Measurements from ENCODE around the gene GLB1L.

Gene GLB1L

DNA sequence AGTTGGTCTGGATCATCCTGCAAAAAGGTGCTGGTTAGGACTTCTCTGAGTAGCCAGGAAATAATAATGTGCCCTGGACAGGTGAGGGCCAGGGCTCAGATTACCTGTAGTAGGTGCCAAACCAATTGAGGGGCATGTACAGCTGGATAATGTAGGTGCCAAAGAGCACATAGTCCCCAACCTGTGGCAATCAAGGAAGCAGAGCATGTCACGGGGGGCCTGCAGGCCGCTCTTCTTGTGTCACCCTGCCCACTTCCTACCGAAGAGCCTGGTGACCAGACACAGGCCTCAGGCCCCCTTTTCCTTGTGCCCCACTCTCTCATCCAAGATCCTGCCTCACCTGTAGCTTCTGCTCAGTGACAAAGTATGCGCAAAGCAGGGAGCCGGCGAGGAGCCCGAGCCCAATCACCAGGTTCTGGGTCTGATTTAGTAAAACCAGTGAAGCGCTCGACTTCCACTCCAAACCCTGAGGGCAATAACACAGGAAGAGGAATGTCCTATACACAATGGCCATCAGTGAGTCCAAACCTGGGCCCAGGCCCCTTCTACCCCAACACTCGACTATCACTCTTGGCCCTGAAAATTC, 31.7 kb downstream of the GLB1L start:
- no peak overlapping the region for H3K27ac ChIP-seq
- TF ChIP-seq, protein P1, sequence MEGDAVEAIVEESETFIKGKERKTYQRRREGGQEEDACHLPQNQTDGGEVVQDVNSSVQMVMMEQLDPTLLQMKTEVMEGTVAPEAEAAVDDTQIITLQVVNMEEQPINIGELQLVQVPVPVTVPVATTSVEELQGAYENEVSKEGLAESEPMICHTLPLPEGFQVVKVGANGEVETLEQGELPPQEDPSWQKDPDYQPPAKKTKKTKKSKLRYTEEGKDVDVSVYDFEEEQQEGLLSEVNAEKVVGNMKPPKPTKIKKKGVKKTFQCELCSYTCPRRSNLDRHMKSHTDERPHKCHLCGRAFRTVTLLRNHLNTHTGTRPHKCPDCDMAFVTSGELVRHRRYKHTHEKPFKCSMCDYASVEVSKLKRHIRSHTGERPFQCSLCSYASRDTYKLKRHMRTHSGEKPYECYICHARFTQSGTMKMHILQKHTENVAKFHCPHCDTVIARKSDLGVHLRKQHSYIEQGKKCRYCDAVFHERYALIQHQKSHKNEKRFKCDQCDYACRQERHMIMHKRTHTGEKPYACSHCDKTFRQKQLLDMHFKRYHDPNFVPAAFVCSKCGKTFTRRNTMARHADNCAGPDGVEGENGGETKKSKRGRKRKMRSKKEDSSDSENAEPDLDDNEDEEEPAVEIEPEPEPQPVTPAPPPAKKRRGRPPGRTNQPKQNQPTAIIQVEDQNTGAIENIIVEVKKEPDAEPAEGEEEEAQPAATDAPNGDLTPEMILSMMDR (IDR thresholded peaks at IDR 0.05), result no peak
- no peak for TF ChIP-seq ZFX (IDR thresholded peaks at IDR 0.05; ENCODE audit: borderline replicate concordance)

DNA sequence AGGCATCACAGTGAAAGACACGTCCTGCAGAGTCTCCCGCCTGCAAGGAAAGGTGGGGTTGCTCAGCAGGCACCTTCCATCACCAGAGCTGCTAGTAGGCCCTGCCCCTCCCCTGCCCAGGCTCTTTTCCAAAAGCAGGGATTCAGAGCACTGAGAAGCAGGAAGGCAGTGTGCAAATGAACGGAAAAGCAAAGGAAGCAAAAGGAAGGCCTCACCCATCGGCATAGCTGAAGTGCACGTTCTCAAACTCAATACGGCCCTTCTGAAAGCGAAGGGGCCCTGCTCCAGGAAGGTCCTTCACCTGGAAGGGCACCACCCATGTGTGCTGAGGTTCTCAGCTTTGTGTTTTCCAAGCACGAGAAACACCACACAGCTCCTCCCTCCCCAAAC, 32.2 kb downstream of the GLB1L start:
- H3K27ac ChIP-seq, result no peak overlapping the region
- TF ChIP-seq ZFX (IDR thresholded peaks at IDR 0.05; ENCODE audit: borderline replicate concordance), result no peak
- TF ChIP-seq, protein P1 (IDR thresholded peaks at IDR 0.05), result no peak

DNA sequence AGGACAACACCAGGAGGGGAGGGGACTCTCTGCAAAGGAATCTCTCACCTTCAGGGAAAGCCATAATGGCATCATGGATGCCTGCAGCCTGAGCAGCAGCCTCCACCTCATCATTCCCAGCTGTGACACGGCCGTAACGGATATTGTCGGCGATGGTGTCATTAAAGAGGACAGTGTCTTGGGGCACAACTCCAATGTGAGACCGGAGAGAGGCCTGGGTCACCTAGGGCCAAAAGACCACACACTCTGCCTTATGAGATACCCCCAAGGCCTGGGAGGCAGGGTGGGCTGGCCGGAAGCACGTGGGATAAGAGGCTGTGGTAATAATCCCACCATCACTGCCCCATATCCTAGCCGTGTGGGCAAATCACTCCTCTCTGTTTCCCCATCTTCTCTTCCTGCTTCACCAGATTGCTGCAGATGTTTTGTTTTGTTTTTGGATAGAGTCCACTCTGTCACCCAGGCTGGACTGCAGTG, 34.3 kb downstream of the GLB1L start:
- TF ChIP-seq, protein P1 (IDR thresholded peaks at IDR 0.05), result no peak
- TF ChIP-seq ZFX (IDR thresholded peaks at IDR 0.05; ENCODE audit: borderline replicate concordance), result no peak
- H3K27ac ChIP-seq, result peak overlapping the region; percentile 6; the same call in 1 of the 2 replicates

DNA sequence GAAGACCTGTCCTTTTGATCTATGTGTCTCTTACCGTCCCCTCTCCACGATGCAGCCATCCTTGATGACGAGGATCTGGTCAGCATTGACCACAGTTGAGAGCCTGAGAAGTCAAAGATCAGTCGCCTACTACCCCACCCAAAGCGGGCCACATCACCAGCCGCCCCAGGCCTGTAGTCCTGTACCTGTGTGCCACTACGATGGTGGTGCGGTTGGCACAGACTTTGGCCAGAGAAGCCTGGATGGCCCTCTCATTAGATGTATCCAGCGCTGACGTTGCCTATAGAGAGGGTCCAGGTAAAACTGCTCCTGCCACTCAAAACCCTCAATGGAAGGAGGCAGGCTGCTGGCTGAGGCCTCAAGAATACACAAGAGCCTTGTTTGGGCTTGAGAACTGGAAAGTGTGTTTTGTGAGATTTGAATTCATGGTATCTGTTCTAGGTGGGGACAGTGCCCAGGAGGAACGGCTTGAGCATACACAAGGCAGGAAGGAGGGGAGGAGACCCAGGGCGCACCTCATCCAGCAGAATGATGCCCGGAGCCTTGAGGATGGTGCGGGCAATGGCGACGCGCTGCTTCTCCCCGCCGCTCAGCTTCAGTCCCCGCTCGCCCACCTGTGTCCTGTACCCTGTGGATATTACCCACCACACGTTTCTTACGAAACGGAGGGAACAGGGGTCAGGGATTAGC, 34.9 kb downstream of the GLB1L start:
- no peak for TF ChIP-seq ZFX (IDR thresholded peaks at IDR 0.05; ENCODE audit: borderline replicate concordance)
- peak overlapping the region; percentile 92; the same call in 1 of the 2 replicates for H3K27ac ChIP-seq

DNA sequence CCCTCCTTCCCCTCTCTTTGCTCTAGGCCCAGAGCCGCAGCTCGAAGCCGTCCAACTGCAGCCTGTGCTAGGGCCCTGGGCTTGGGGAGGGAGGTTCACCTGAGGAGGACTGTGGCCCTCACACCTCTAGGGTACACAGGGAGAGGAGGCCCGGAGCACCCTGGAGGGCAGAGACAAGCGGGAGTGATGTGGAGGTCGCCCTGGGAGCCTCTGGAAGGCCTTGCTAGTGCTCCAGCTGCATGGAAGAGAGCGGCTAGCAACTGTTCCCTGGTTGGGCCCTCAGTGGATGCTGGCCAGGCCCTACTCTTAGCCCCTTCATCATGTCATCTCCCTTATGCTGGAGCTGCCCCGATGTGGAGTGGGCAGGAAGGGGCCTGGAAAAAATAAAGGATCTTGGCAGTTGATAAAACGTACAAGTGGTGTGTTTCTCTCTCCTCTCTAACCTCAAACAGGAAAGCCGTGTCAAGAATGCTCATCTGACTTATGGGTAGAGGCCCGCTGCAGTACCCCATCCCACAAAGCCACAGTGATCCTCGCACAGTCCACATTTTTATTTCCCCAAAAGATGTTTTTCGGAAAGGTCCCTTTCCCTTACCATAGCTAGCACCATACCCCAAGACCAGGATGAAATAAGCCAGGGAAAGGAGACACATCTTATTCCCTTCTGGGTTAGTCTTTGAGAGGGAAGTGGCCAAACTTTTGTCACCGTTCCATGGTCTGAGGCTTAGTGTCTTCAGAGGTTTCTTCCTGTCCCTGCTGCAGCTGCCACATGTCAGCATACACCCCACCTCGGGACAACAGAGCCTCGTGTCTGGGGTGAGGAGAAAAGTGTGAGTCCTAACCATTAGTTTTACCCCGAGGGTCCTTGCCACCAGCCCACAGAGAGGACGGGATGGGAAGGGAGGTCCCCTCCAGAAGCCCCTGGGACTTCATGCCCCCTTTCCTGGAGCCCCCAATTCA, 35.7 kb downstream of the GLB1L start:
- no peak for TF ChIP-seq ZFX (IDR thresholded peaks at IDR 0.05; ENCODE audit: borderline replicate concordance)
- TF ChIP-seq, protein P1 (IDR thresholded peaks at IDR 0.05), result no peak
- peak overlapping the region; percentile 92 for H3K27ac ChIP-seq

DNA sequence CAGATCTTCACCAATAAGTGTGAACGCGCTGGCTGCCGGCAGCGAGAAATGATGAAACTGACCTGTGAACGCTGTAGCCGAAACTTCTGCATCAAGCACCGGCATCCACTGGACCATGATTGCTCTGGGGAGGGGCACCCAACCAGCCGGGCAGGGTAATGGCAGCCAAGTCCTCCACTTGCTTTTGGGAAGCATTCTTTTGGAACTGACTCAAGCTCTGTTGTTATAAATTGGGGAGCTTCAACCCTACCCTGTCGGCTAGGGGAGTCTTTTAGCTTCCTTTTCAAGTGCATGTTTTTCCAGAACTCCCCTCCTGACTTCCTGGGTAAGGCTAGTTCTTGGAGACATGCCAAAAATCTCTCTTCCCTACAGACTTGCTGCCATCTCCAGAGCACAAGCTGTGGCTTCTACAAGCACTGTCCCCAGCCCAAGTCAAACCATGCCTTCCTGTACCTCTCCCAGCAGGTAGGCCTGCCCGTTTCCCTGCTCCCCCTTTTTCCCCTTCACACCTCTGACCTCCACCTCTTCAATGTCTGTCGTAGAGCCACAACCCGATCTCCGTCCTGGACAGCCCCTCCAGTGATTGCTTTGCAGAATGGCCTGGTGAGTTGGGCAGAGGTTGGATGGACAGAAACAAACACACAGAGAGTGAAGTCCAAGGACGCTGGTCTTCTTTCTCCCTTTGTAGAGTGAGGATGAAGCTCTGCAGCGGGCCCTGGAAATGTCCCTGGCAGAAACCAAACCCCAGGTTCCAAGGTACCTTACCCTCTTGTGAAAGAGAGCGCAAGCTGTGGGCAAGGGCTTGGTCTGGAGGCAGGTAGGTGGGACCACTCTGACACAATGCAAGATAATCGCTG, 37.1 kb downstream of the GLB1L start:
- peak overlapping the region; percentile 92 for H3K27ac ChIP-seq
- TF ChIP-seq ZFX (IDR thresholded peaks at IDR 0.05; ENCODE audit: borderline replicate concordance), result no peak
- TF ChIP-seq, protein P1 (IDR thresholded peaks at IDR 0.05), result no peak

Measured in 22Rv1 (cell line).